Measurements from ENCODE around the gene CNTNAP2.
A peak's percentile ranks its signal among the peaks of the same experiment; 100 is the strongest.
"Not testable (repeated sequence)": the region's sequence is repeated elsewhere in the genome, so short reads cannot be mapped to it uniquely, and the experiment has no call there.

CNTNAP2 gene

GRCh38 chr7:148302436-148302835, 2185.8 kb downstream of the CNTNAP2 start:
- not testable (repeated sequence) for DNase-seq; H3K23ac ChIP-seq (ENCODE audit: low read length); H3K4me1 ChIP-seq (ENCODE audit: control insufficient read depth in 1 of 2, insufficient read depth in 2 of 2, low read length in 2 of 2); H2BK5ac ChIP-seq (ENCODE audit: low read depth, low read length, poor library complexity); H3K4me2 ChIP-seq (ENCODE audit: low read length); H2BK120ac ChIP-seq (ENCODE audit: insufficient read depth, low read length, poor library complexity); H3K79me2 ChIP-seq (ENCODE audit: control insufficient read depth, insufficient read depth, low read length, poor library complexity); H3K79me1 ChIP-seq (ENCODE audit: low read length); H4K8ac ChIP-seq (ENCODE audit: low read depth, low read length); H2AK5ac ChIP-seq (ENCODE audit: low read length); H3K27me3 ChIP-seq (ENCODE audit: insufficient read depth, low read length); H3K14ac ChIP-seq (ENCODE audit: low read length); H2AFZ ChIP-seq (ENCODE audit: insufficient read depth, low read length, poor library complexity); H3K18ac ChIP-seq (ENCODE audit: low read length); H3K9me3 ChIP-seq (ENCODE audit: insufficient read depth, low read depth, low read length); H3K9ac ChIP-seq (ENCODE audit: low read length); H3K27ac ChIP-seq (ENCODE audit: low read depth, low read length); H3K4me3 ChIP-seq (ENCODE audit: low read depth, low read length); H3K36me3 ChIP-seq (ENCODE audit: control insufficient read depth in 1 of 2, insufficient read depth in 2 of 2, low read length in 2 of 2); H4K91ac ChIP-seq (ENCODE audit: low read depth, low read length); H2BK12ac ChIP-seq (ENCODE audit: low read length); H4K12ac ChIP-seq (ENCODE audit: low read depth, low read length); H3K4ac ChIP-seq (ENCODE audit: low read depth, low read length)
- no CpG with 5 or more reads among the region's 6 CpGs for WGBS (ENCODE audit: extremely low coverage, insufficient coverage, insufficient read length)

- Histone ChIP-seq H3K4me2 (ENCODE audit: low read length) (no peak overlapping the region), H3K14ac (ENCODE audit: low read length) (no peak overlapping the region), H3K9me3 (ENCODE audit: insufficient read depth, low read depth, low read length) (peaks cover 1% of the 10 kb centered on the region), H3K79me1 (ENCODE audit: low read length) (peaks cover 2% of the 10 kb centered on the region), H3K4me1 (ENCODE audit: control insufficient read depth in 1 of 2, insufficient read depth in 2 of 2, low read length in 2 of 2) (peaks cover 6 to 10% of the 10 kb centered on the region in 2 experiments), H2BK5ac (ENCODE audit: low read depth, low read length, poor library complexity) (no peak overlapping the region), H3K18ac (ENCODE audit: low read length) (no peak overlapping the region), H4K8ac (ENCODE audit: low read depth, low read length) (no peak overlapping the region), H3K9ac (ENCODE audit: low read length) (no peak overlapping the region), H3K36me3 (ENCODE audit: control insufficient read depth in 1 of 2, insufficient read depth in 2 of 2, low read length in 2 of 2) (no peaks in the 10 kb centered on the region), H2BK120ac (ENCODE audit: insufficient read depth, low read length, poor library complexity) (no peak overlapping the region), H4K12ac (ENCODE audit: low read depth, low read length) (no peak overlapping the region), H3K27me3 (ENCODE audit: insufficient read depth, low read length) (no peaks in the 10 kb centered on the region), H3K4ac (ENCODE audit: low read depth, low read length) (no peak overlapping the region), H2BK12ac (ENCODE audit: low read length) (no peak overlapping the region), H3K79me2 (ENCODE audit: control insufficient read depth, insufficient read depth, low read length, poor library complexity) (no peaks in the 10 kb centered on the region), H2AK5ac (ENCODE audit: low read length) (no peak overlapping the region), H3K27ac (ENCODE audit: low read depth, low read length) (no peak overlapping the region), H3K23ac (ENCODE audit: low read length) (no peak overlapping the region), H3K4me3 (ENCODE audit: low read depth, low read length) (no peak overlapping the region), H2AFZ (ENCODE audit: insufficient read depth, low read length, poor library complexity) (no peak overlapping the region), H4K91ac (ENCODE audit: low read depth, low read length) (no peak overlapping the region)
- peak; percentile 50 to 66 for DNase-seq
- WGBS (ENCODE audit: extremely low coverage, insufficient coverage, insufficient read length): 100% methylated on average over 1 of the region's 11 CpGs
Measured at GRCh38 chr7:148303295-148304082, 2186.9 kb downstream of the CNTNAP2 start.

DNA sequence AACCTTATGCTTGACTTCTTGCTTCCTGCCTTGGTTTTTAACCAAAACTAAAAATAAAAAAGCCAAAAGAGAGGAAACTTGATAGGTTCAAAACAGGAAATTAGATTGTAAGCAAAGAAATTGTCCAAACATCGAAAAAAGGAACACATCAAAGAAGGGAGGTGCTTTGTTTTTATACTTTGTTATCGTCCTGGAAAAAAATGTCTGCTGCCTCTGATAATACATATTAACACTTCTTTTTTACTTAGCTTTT, 2187.4 kb downstream of the CNTNAP2 start:
- WGBS (ENCODE audit: extremely low coverage, insufficient coverage, insufficient read length): no CpG with 5 or more reads among the region's 2 CpGs
- no peaks in the 10 kb centered on the region for H3K79me2 ChIP-seq (ENCODE audit: control insufficient read depth, insufficient read depth, low read length, poor library complexity)
- no peak overlapping the region for H3K4me3 ChIP-seq (ENCODE audit: low read depth, low read length)
- H3K18ac ChIP-seq (ENCODE audit: low read length): no peak overlapping the region
- no peak overlapping the region for H3K4me2 ChIP-seq (ENCODE audit: low read length)
- no peak overlapping the region for H2AK5ac ChIP-seq (ENCODE audit: low read length)
- no peaks in the 10 kb centered on the region for H3K27me3 ChIP-seq (ENCODE audit: insufficient read depth, low read length)
- no peak overlapping the region for H3K14ac ChIP-seq (ENCODE audit: low read length)
- peaks cover 2% of the 10 kb centered on the region for H3K79me1 ChIP-seq (ENCODE audit: low read length)
- no peak overlapping the region for H3K23ac ChIP-seq (ENCODE audit: low read length)
- H3K9ac ChIP-seq (ENCODE audit: low read length): no peak overlapping the region
- H4K12ac ChIP-seq (ENCODE audit: low read depth, low read length): no peak overlapping the region
- H2BK120ac ChIP-seq (ENCODE audit: insufficient read depth, low read length, poor library complexity): no peak overlapping the region
- no peak overlapping the region for H2BK12ac ChIP-seq (ENCODE audit: low read length)
- no peaks in the 10 kb centered on the region for H3K36me3 ChIP-seq (ENCODE audit: control insufficient read depth in 1 of 2, insufficient read depth in 2 of 2, low read length in 2 of 2)
- H4K91ac ChIP-seq (ENCODE audit: low read depth, low read length): no peak overlapping the region
- no peak overlapping the region for H3K4ac ChIP-seq (ENCODE audit: low read depth, low read length)
- H4K8ac ChIP-seq (ENCODE audit: low read depth, low read length): no peak overlapping the region
- H2BK5ac ChIP-seq (ENCODE audit: low read depth, low read length, poor library complexity): no peak overlapping the region
- H3K9me3 ChIP-seq (ENCODE audit: insufficient read depth, low read depth, low read length): peaks cover 1% of the 10 kb centered on the region
- peaks cover 6 to 10% of the 10 kb centered on the region in 2 experiments for H3K4me1 ChIP-seq (ENCODE audit: control insufficient read depth in 1 of 2, insufficient read depth in 2 of 2, low read length in 2 of 2)
- no peak overlapping the region for H2AFZ ChIP-seq (ENCODE audit: insufficient read depth, low read length, poor library complexity)
- no peak overlapping the region for H3K27ac ChIP-seq (ENCODE audit: low read depth, low read length)
- DNase-seq: no peak

DNA sequence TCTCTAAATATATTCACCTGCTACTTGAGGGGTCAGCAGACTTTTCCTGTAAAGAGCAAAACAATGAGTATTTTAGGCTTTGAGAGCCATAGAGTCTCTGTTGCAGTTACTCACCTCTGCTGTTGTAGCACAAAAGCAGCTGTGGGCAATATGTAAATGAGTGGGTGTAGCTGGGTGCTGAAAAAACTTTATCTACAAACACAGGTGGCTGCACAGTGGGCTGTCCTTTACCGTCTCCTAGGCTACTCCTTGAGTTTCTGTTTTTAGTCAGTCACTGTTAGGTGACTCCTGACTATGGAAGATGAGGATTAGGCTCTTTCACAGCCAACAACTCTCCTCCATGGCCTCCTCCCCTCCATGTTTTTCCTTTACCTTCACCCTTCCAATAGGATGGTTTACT, 2187.9 kb downstream of the CNTNAP2 start:
- H2BK5ac ChIP-seq (ENCODE audit: low read depth, low read length, poor library complexity): no peak overlapping the region
- H2BK12ac ChIP-seq (ENCODE audit: low read length): peak overlapping the region; percentile 34
- H3K9me3 ChIP-seq (ENCODE audit: insufficient read depth, low read depth, low read length): no peaks in the 10 kb centered on the region
- no peak overlapping the region for H3K9ac ChIP-seq (ENCODE audit: low read length)
- no peak overlapping the region for H2BK120ac ChIP-seq (ENCODE audit: insufficient read depth, low read length, poor library complexity)
- no peak overlapping the region for H4K12ac ChIP-seq (ENCODE audit: low read depth, low read length)
- H3K14ac ChIP-seq (ENCODE audit: low read length): no peak overlapping the region
- H3K27ac ChIP-seq (ENCODE audit: low read depth, low read length): no peak overlapping the region
- no peak overlapping the region for H3K4me3 ChIP-seq (ENCODE audit: low read depth, low read length)
- DNase-seq: no peak
- no peak overlapping the region for H3K18ac ChIP-seq (ENCODE audit: low read length)
- H3K23ac ChIP-seq (ENCODE audit: low read length): no peak overlapping the region
- no peak overlapping the region for H3K4me2 ChIP-seq (ENCODE audit: low read length)
- no CpG with 5 or more reads among the region's 1 CpG for WGBS (ENCODE audit: extremely low coverage, insufficient coverage, insufficient read length)
- no peak overlapping the region for H4K8ac ChIP-seq (ENCODE audit: low read depth, low read length)
- no peak overlapping the region for H2AK5ac ChIP-seq (ENCODE audit: low read length)
- H3K27me3 ChIP-seq (ENCODE audit: insufficient read depth, low read length): no peaks in the 10 kb centered on the region
- H3K36me3 ChIP-seq (ENCODE audit: control insufficient read depth in 1 of 2, insufficient read depth in 2 of 2, low read length in 2 of 2): no peaks in the 10 kb centered on the region
- no peak overlapping the region for H3K4ac ChIP-seq (ENCODE audit: low read depth, low read length)
- H2AFZ ChIP-seq (ENCODE audit: insufficient read depth, low read length, poor library complexity): no peak overlapping the region
- H3K79me1 ChIP-seq (ENCODE audit: low read length): no peaks in the 10 kb centered on the region
- H3K4me1 ChIP-seq (ENCODE audit: control insufficient read depth in 1 of 2, insufficient read depth in 2 of 2, low read length in 2 of 2): peaks cover 6 to 10% of the 10 kb centered on the region in 2 experiments
- no peak overlapping the region for H4K91ac ChIP-seq (ENCODE audit: low read depth, low read length)
- H3K79me2 ChIP-seq (ENCODE audit: control insufficient read depth, insufficient read depth, low read length, poor library complexity): no peaks in the 10 kb centered on the region
